Right renal cortex interstitium (tissue), 3 donors: ENCODE measurements around the gene FBXO47. TPM values are rescaled to one million over a fixed set of nuclear protein-coding genes. Genes with fewer than 3 reads are reported as not detected.

Experiments
- DNase-seq, 3 donors: peaks; one replicate each; pipeline ENCODE4 v3.0.0-alpha.2; 2013; ENCODE audit warnings: low read depth in 3 of 3, low spot score in 2 of 3
- polyA plus RNA-seq, 3 donors: library from polyadenylated mRNA; unstranded; fragments of 120-200 nt; gene quantifications; one replicate each; pipeline ENCODE4 v1.2.1, GENCODE V29; 2013; ENCODE audit not compliant: insufficient read length in 3 of 3

FBXO47 gene
- polyA plus RNA-seq, 3 donors, result not detected

DNA sequence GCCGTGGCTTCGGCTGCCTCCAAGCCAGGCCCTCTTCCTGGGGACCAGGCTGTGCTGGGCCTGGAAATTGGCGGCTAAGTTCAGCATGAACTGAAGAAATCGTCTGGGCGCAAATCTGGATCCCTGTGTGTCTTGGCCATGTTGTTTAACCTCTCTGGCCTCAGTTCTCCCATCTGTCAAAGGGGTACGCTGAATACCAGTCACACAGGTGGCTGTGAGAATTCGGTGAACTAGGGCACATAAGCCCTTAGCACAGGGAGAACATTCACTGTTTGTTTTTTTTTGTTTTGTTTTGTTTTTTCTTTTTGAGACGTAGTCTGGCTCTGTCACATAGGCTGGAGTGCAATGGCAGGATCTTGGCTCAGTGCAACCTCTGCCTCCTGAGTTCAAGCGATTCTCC is 78.4 kb downstream of the FBXO47 start:
- DNase-seq, result no peak

DNA sequence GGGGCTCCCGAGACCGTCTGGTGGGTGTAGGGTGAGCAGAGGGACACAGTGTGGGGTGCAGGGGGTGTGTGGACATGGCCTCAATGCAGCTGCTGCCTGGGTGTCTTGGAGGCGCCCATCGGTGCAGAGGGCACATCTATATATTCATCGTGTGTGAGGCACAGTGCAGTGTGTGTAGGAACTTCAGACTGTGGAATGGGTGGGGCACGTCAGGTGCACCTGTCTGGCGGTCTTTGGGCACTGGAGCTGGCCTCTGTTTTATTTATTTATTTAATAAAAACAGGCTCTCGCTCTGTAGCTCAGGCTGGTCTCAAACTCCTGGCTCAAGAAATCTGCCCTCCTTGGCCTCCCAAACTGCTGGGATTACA is 80.6 kb downstream of the FBXO47 start:
- no peak for DNase-seq

Other genes starting within 250 kb of the FBXO47 start
- gene CISD3, start 237.1 kb downstream of the FBXO47 start, polyA plus RNA-seq, result 10 to 100 TPM in 2 of 3 donors, 1 to 10 TPM in 1; 9.2 to 12.2 (median 10.2) TPM
- gene PCGF2, start 219.1 kb downstream of the FBXO47 start, polyA plus RNA-seq, result 10 to 100 TPM; 56.6 to 70.4 (median 59.4) TPM
- 100 to 1,000 TPM; 117 to 136 (median 125) TPM for gene PSMB3, start 214.7 kb downstream of the FBXO47 start, polyA plus RNA-seq
- 10 to 100 TPM; 74.4 to 83.5 (median 81.7) TPM for gene PIP4K2B, start 167.8 kb downstream of the FBXO47 start, polyA plus RNA-seq
- gene CWC25, start 142.1 kb downstream of the FBXO47 start, polyA plus RNA-seq, result 10 to 100 TPM; 24.8 to 26.3 (median 25.8) TPM
- gene RPL23, start 113.7 kb downstream of the FBXO47 start, polyA plus RNA-seq, result 1,000 to 10,000 TPM; 2,780 to 3,019 (median 2,969) TPM
- gene LASP1, start 97.3 kb downstream of the FBXO47 start, polyA plus RNA-seq, result 100 to 1,000 TPM; 131 to 148 (median 140) TPM
- gene PLXDC1, start 184.2 kb upstream of the FBXO47 start, polyA plus RNA-seq, result 1 to 10 TPM; 4.9 to 7.3 (median 5.3) TPM
- gene ARL5C, start 198.8 kb upstream of the FBXO47 start, polyA plus RNA-seq, result under 1 TPM in 1 of 3 donors, not detected in 2; 0.14 TPM
- gene CACNB1, start 230.3 kb upstream of the FBXO47 start, polyA plus RNA-seq, result 1 to 10 TPM; 6.4 to 8.2 (median 7.6) TPM
- 1,000 to 10,000 TPM; 1,930 to 2,158 (median 2,002) TPM for gene RPL19, start 232.9 kb upstream of the FBXO47 start, polyA plus RNA-seq